Measurements from ENCODE around the gene MYT1.

MYT1 gene

GRCh38 chr20:64155258-64156135, 8.8 kb upstream of the MYT1 start:
- no peak for DNase-seq (ENCODE audit: low read depth)

DNA sequence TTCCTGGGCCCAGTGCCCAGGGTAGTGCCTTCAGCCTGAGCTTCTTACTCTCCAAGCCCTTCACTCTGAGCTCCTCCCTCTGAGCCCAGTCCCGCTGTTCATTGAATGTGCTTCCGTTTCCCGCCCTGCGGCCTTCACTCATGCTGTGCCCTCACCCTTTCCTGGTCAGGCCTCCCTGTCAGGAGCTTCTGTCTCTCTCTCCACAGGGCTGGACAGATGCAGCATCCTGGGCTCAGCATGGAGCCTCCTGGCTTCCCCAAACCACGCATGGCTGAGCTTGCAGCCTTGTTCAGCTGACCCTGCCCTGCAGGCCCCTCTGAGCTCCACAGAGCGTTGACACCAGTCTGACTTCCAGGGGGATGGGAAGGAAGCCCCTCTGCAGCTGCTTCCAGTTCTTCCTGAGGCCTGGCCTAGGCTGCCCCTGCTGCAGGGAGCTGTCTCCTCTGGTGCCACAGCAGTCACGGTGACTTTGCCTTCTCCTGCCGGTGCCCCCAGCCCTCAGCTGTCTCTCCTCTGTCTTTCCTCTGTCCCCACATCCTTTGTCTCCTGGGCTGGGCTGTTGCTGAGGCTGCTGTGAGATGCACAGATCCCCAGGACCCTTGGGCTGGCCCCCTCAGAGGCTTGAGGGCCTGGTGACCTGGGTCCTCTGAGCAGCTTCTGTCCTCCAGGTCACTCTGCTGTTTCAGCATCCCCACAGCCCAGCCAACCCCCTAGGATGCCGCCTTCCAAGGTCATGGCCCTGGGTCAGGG, 7.9 kb upstream of the MYT1 start:
- DNase-seq (ENCODE audit: low read depth) = no peak

DNA sequence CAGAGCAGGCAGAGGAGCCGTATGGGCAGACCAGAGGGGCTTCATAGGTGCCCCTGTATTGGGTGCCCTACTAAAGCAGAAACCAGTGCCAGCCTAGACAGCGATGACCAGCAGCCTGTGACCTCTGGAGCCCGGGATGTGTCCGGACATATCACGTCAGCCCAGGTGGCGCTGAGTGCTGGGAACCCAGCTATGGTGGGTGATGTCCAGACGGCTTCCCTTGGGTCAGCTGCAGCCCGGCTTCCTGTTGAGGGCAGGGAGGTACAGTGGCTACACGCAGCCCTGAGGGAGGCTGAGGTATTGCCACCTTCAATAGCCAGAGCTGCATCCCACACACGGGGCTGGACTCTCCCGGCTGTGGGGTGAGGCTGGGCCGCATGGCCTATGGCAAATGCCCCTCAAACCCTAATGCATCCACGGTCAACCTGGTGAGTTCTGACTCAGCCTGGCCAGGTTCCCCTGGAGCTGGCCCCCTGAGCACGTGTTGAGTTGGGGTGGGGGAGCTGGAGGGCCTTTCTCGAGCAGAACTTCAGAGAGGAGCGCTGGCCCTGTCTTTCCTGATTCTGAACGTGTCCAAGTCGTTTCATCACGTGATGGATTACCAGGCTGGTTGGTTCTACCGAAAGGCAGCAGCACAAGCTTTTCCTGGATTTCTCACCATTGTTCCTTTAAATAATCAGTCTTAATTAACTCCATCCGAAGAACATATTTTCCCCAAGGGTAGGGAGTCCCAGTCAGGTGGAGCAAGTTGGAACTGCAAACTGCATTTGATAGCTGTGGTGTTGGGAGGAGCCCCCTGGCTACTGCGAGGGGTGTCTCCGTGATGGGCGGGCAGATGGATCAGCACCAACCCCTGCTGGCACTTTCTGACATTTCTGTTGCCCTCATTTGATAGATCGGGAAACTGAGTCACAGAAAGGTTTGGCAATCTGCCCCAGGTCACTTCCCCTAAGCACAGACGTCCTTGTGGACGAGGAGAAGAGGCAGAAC, 7.1 kb upstream of the MYT1 start:
- no peak for DNase-seq (ENCODE audit: low read depth)

DNA sequence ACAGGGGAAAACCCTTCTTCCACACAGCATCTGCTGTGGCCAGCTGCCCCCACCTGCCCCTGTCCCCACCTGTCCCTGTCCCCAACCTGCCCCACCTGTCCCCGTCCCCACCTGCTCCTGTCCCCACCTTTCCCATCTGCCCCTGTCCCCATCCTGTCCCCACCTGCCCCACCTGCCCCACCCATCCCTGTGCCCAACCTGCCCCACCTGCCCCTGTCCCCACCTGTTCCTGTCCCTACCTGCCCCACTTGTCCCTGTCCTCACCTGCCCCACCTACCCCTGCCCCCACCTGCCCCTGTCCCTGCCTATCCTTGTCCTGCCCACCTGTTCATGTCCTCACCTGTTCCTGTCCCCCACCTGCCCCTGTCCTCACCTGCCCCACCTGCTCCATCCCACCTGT, 6.4 kb upstream of the MYT1 start:
- DNase-seq (ENCODE audit: low read depth) = no peak

DNA sequence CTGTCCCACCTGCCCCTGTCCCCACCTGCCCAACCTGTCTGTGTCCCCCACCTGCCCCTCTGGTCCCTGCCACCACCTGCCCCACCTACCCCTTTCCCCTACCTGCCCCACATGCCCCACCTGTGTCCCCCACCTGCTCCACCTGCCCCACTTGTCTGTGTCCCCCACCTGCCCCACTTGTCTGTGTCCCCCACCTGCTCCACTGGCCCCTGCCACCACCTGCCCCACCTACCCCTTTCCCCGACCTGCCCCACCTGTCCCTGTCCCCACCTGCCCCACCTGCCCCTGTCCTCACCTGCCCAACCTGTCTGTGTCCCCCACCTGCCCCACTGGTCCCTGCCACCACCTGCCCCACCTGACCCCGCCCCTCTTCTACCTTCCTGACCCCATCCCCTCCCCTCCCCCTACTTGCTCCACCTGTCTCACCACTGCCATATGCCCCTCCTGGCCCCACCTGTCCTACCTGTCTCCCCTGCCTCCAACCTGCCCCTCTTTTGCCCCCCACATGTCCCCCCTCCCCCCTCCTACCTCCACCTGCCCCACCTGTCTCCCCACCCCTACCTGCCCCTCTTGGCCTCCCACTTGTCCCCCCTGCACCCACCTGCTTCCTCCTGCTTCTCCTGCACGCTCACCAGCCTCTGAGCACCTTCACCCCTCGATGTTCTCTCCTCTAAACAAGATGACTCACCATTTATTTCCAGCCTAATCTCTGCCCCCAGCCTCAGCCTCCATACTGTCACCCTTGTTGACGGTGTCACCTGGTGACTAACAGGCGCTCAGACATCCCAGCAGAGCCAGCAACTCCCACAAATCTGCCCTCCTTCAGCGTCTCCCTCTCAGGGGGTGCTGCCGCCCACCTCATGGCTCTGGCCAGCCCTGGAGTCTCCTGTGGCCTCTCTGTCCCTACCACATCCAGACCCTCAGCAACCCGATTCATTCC, 5.6 kb upstream of the MYT1 start:
- no peak for DNase-seq (ENCODE audit: low read depth)

GRCh38 chr20:64159286-64159680, 5.0 kb upstream of the MYT1 start:
- DNase-seq (ENCODE audit: low read depth) = no peak

DNA sequence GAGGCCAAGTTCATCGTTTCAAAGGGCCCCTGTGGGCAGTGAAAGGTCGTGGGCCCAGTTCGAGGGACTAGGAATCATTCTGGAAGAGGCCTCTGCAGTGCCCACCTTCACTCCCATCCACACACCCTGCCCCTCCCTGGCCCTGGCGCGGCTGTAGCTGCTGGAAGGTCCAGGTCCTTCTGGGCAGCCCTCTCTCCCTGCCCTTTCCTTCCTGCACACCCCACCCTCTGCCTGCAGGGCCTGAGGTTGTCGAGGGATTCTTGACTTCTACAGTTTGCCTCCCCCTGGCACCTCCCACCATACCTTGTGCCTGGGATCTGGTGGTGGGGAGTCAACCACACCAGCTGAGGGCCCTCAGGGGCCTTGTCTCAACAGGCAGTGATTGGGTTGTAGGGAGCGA, 4.5 kb upstream of the MYT1 start:
- no peak for DNase-seq (ENCODE audit: low read depth)

GRCh38 chr20:64160118-64160517, 4.1 kb upstream of the MYT1 start:
- no peak for DNase-seq (ENCODE audit: low read depth)

DNA sequence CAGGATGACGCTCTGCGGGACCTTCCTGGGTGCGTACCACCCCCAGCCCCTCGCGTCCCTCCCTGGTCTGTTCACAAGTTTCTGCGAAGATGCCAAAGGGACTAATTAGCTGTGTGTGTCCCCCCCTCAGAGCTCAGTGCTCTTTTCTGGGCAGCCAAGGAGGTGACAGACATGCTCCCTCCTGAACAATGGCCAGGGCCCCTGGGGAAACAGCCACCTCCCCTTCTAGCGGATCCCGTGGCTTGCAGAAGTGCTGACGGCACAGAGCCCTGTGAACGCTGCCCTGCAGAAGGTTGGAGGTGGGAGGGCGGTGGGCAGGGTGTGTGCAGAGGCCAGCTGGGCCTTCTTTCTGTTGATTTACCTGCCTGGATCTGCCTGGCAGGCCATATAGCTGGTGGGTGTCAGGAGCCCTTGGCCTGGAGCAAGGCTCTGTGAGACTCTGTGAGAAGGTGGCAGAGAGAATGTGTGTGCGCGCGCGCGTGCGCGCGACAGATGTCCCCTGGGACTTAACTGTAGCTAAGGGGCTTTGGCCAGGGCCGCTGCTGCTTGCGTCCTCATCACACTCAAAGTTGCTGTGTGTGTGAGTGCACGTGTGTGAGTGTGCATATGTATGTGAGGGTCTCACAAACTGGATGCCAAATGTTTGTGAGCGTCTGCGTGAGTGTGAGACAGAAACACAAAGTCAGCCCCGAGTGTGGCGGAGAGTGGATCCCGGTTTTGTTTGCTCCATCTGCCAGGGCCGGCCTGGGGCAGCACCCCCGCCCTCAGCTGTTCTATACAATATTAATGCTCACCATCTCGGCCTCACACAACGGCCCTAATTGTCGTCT, 3.5 kb upstream of the MYT1 start:
- DNase-seq (ENCODE audit: low read depth) = no peak

GRCh38 chr20:64161356-64162238, 2.7 kb upstream of the MYT1 start:
- DNase-seq (ENCODE audit: low read depth) = no peak

GRCh38 chr20:64162239-64162910, 1.9 kb upstream of the MYT1 start:
- DNase-seq (ENCODE audit: low read depth) = no peak

GRCh38 chr20:64163776-64164122, 503 bp upstream of the MYT1 start:
- no peak for DNase-seq (ENCODE audit: low read depth)

DNA sequence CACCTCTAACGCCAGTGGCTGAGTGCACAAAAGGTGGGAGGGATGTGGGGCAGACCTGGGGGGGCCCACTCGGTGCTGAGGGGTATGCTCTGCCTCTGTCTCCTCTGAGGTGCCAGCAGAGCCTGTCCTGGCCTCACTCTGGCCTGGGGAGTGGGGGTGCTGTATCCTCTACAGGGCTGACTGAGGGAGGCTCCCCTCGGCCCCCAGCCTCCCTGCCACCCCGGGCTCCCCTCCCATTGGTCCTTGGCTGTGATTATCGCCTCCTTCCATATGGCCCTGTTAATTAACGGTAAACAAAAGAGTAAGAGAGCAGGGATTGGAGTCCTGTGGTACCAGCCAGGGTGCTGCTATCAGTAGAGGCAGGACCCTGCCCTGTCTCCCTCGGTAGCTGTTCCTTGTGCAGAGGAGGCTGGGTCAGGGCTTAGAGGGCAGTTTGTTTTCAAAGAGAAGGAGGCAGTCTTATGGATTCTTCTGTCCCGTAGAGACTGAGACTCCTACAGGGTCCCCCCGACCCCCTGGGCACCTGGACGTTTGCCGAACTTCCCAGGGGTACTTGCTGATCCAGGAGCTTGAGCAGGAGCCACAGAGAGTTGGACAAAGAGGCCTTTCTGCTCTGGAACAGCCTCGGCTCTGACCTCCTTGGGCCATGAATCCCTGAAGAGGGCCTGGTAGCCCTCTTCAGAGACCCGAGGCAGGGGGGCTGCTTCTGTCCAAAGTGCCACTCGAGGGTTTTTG, 1.8 kb downstream of the MYT1 start:
- no peak for DNase-seq (ENCODE audit: low read depth)

DNA sequence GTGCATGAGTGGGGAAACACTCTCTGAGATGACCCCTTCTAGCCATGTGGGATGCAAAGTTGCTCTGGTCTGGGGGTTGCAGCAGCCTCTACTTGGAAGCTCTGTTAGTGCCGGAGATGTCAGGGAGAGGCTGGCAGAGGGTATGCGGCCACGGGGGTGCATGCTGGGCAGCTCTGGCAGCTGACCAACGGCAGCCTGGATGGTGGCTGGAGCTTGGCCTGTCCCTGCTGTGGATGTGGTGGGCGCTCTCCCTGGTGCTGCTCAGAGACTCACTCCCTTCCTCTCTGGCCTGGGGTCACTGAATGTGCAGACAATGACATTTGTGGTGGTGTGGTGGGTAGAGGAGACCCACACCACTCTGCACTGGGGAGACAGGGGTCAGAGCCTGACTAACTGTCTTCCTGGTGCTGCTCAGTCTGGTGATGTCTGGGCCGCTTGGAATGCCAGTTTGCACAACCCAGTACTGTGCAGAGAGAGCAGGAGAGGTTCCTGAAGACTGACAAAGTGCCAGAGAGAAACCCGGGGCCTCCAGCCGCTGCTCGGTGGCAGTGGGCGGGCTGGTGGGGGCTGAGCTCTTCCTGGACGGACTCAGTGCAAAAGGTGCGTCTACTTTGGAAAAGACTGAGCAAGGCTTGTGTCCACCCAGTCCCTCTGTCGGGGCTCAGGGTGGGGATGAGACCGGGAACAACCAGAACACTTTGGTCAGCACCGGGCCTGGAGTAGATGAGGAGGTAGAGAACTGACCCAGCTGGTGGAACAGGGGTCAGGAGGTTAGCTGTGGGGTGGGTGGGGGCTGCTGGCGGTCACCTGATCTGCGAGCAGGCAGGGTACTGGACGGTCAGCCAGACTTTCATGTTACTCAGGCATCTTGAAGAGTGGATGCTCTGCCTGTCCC, 2.7 kb downstream of the MYT1 start:
- DNase-seq (ENCODE audit: low read depth) = no peak

- DNase-seq (ENCODE audit: low read depth) = no peak
Measured at GRCh38 chr20:64167676-64168075, 3.4 kb downstream of the MYT1 start.

- no peak for DNase-seq (ENCODE audit: low read depth)
Measured at GRCh38 chr20:64168381-64169090, 4.3 kb downstream of the MYT1 start.

All from HS-5 (cell line).